HUES6 (cell line): ENCODE data around the gene IL1F10.

Experiments used
- H3K27ac ChIP-seq: 2 replicates; pipeline ENCODE4 v1.7.0; 2013; ENCODE audit warnings: low read depth, mild to moderate bottlenecking, low read length, inconsistent platforms
- H3K27me3 ChIP-seq: 2 replicates; pipeline ENCODE4 v1.6.1; 2013; ENCODE audit warnings: low read length; ENCODE audit not compliant: control insufficient read depth, insufficient read depth
- H3K36me3 ChIP-seq: 2 replicates; pipeline ENCODE4 v1.6.1; 2013; ENCODE audit warnings: low read length; ENCODE audit not compliant: control insufficient read depth, insufficient read depth
- H3K4me1 ChIP-seq: 2 replicates; pipeline ENCODE4 v1.6.1; 2013; ENCODE audit warnings: low read length; ENCODE audit not compliant: control insufficient read depth, insufficient read depth
- H3K4me3 ChIP-seq: 2 replicates; pipeline ENCODE4 v1.5.1; 2013; ENCODE audit warnings: low read depth, low read length
- H3K9ac ChIP-seq: one replicate; pipeline ENCODE4 v1.6.1; 2013; ENCODE audit warnings: mild to moderate bottlenecking, low read length
- H3K9me3 ChIP-seq: 2 replicates; pipeline ENCODE4 v1.6.1; 2013; ENCODE audit warnings: low read depth, low read length; ENCODE audit not compliant: control insufficient read depth, insufficient read depth

IL1F10 gene

DNA sequence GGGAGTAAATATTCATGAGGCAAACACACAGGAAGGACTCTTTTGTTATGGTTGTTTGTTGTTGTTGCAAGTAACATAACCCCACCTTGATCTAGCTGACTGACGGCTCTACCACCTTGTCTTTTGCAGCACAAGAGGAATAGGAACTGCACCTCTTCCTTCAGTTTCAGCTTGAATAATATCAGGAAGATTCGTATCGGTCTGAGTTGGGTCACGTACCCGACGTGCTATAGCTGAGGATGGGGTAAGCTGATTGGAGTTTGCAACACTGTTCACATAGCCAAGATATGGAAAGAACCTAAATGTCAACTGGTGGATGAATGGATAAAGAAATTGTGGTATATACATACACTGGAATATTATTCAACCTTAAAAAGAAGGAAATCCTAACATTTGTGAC lies 45.1 kb downstream of the IL1F10 start:
- Histone ChIP-seq H3K4me1 (peaks cover 5% of the 10 kb centered on the region), H3K9ac (no peak overlapping the region), H3K27ac (no peak overlapping the region), H3K9me3 (no peaks in the 10 kb centered on the region), H3K4me3 (no peak overlapping the region), H3K27me3 (no peaks in the 10 kb centered on the region; the same call in 1 of the 2 replicates), H3K36me3 (no peaks in the 10 kb centered on the region)

- Histone ChIP-seq H3K27ac (no peak overlapping the region), H3K36me3 (no peaks in the 10 kb centered on the region), H3K9ac (no peak overlapping the region), H3K4me1 (peaks cover 5% of the 10 kb centered on the region), H3K27me3 (no peaks in the 10 kb centered on the region; the same call in 1 of the 2 replicates), H3K4me3 (no peak overlapping the region), H3K9me3 (no peaks in the 10 kb centered on the region)
These were observed 46.0 kb downstream of the IL1F10 start for GRCh38 chr2:113113807-113114206.

DNA sequence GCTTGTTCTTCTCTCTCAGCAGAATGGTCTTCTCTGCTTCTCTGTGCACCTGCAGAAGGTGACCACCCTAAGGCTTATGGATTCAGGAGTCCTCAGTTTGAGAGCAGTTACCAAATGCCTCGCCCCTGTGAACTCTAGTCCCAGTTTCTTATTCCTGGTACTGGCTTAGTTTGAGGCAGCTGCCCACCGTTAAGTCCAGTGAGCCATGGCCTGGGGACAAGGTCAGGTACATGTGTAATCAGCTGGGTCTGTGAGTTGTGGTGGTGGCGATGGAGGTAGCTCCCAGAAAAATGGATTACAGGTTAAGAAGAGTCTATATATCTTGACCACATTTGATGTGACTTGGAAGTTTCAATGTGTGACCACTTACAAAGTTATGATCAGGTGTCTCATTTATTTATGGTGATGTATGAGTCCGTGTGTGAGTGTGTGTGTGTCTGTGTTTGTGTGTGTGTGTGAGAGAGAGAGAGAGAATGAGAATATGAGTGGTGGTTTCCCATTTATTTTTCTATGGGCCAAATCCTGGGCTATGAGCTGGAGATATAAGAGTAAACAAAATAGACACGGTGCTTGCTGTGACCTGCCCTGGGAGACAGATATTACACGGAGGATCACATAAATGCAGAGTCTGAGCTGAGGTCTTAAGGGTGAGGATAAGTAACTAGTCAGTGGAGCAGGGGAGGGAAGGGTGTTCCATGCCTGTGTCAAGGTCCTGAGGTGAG lies 46.6 kb downstream of the IL1F10 start:
- H3K27ac ChIP-seq, result no peak overlapping the region
- no peak overlapping the region for H3K4me3 ChIP-seq
- H3K9ac ChIP-seq, result no peak overlapping the region
- no peaks in the 10 kb centered on the region; the same call in 1 of the 2 replicates for H3K27me3 ChIP-seq
- peaks cover 5% of the 10 kb centered on the region for H3K4me1 ChIP-seq
- H3K9me3 ChIP-seq, result no peaks in the 10 kb centered on the region
- H3K36me3 ChIP-seq, result no peaks in the 10 kb centered on the region

DNA sequence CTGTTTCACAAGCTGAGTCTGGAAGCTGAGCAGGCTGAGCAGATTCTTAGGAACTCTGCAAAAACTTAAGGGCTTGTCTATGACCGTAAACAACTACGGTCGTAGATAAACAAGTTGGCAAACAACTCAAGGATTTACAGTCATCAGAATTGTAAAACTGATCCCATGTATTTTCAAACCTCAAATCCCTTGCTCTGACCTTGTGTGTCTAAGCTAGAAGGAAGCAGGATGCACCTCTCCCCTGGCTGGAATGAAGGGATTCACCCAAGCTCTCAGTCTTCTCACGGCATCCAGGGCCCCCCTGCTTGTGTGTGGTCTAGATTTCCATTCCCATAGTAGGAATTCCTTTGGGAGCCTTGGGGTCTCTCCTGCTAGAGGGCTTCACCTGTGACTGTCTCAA lies 47.2 kb downstream of the IL1F10 start:
- Histone ChIP-seq H3K9ac (no peak overlapping the region), H3K4me1 (peaks cover 5% of the 10 kb centered on the region), H3K27ac (no peak overlapping the region), H3K36me3 (no peaks in the 10 kb centered on the region), H3K27me3 (peaks cover 4% of the 10 kb centered on the region; the same call in 1 of the 2 replicates), H3K9me3 (no peaks in the 10 kb centered on the region), H3K4me3 (no peak overlapping the region)

- no peaks in the 10 kb centered on the region for H3K36me3 ChIP-seq
- H3K9ac ChIP-seq, result no peak overlapping the region
- H3K9me3 ChIP-seq, result no peaks in the 10 kb centered on the region
- H3K27me3 ChIP-seq, result peaks cover 11% of the 10 kb centered on the region; the same call in 1 of the 2 replicates
- H3K4me3 ChIP-seq, result no peak overlapping the region
- H3K27ac ChIP-seq, result no peak overlapping the region
- peaks cover 5% of the 10 kb centered on the region for H3K4me1 ChIP-seq
These were observed 48.6 kb downstream of the IL1F10 start for GRCh38 chr2:113116100-113116958.

DNA sequence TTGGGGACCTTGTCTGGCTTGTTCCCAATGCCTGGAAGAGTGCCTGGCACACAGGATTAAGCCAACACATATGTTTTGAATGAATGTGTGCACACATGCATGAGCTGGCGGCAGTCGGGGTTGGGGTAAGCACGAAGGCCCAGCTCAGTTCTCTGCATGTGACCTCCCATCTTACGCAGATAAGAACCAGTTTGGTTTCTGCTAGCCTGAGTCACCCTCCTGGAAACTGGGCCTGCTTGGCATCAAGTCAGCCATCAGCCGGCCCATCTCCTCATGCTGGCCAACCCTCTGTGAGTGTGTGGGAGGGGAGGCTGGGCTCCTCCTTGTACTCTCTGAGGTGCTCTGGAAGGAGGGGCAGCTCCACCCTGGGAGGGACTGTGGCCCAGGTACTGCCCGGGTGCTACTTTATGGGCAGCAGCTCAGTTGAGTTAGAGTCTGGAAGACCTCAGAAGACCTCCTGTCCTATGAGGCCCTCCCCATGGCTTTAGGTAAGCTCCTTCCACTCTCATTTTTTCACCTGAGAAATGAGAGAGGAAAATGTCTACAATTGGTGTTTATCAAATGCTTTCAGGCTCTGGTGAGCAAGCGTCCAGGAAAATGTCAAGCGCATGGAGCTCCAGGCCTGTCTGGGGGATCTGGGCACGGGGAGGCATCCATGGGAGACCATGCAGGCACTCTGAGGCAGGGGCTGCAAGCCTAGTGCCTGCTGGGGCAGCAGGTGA lies 49.9 kb downstream of the IL1F10 start:
- no peak overlapping the region for H3K4me3 ChIP-seq
- H3K4me1 ChIP-seq, result peaks cover 4% of the 10 kb centered on the region
- H3K27ac ChIP-seq, result no peak overlapping the region
- H3K9ac ChIP-seq, result no peak overlapping the region
- H3K9me3 ChIP-seq, result no peaks in the 10 kb centered on the region
- H3K36me3 ChIP-seq, result no peaks in the 10 kb centered on the region
- peaks cover 20% of the 10 kb centered on the region; the same call in 1 of the 2 replicates for H3K27me3 ChIP-seq

- Histone ChIP-seq H3K36me3 (no peaks in the 10 kb centered on the region), H3K9me3 (no peaks in the 10 kb centered on the region), H3K27ac (no peak overlapping the region)
These were observed 50.5 kb downstream of the IL1F10 start for GRCh38 chr2:113118263-113118657.

GRCh38 chr2:113119111-113119510 lies 51.3 kb downstream of the IL1F10 start:
- H3K4me1 ChIP-seq, result no peaks in the 10 kb centered on the region
- H3K36me3 ChIP-seq, result no peaks in the 10 kb centered on the region
- H3K27ac ChIP-seq, result no peak overlapping the region
- no peak overlapping the region for H3K4me3 ChIP-seq
- no peak overlapping the region for H3K9ac ChIP-seq
- H3K9me3 ChIP-seq, result no peaks in the 10 kb centered on the region
- H3K27me3 ChIP-seq, result peaks cover 20% of the 10 kb centered on the region; the same call in 1 of the 2 replicates

More at GRCh38 chr2:113118263-113118657, 50.5 kb downstream of the IL1F10 start:
- Histone ChIP-seq H3K4me1 (no peaks in the 10 kb centered on the region), H3K27me3 (peaks cover 20% of the 10 kb centered on the region; the same call in 1 of the 2 replicates), H3K9ac (no peak overlapping the region), H3K4me3 (no peak overlapping the region)

- no peak overlapping the region for H3K4me3 ChIP-seq
- H3K36me3 ChIP-seq, result no peaks in the 10 kb centered on the region
- H3K9ac ChIP-seq, result no peak overlapping the region
- peaks cover 20% of the 10 kb centered on the region; the same call in 1 of the 2 replicates for H3K27me3 ChIP-seq
- no peak overlapping the region for H3K27ac ChIP-seq
- H3K4me1 ChIP-seq, result no peaks in the 10 kb centered on the region
- H3K9me3 ChIP-seq, result no peaks in the 10 kb centered on the region
These were observed 53.1 kb downstream of the IL1F10 start for GRCh38 chr2:113120861-113121260.

- Histone ChIP-seq H3K36me3 (no peaks in the 10 kb centered on the region), H3K9ac (no peak overlapping the region), H3K4me1 (no peaks in the 10 kb centered on the region), H3K27me3 (peaks cover 20% of the 10 kb centered on the region; the same call in 1 of the 2 replicates), H3K9me3 (no peaks in the 10 kb centered on the region), H3K27ac (no peak overlapping the region), H3K4me3 (no peak overlapping the region)
These were observed 54.6 kb downstream of the IL1F10 start for GRCh38 chr2:113122364-113122763.
